HG03103 (cell line): ENCODE data around the gene IFNL4.
"Not testable (repeated sequence)": the region's sequence is repeated elsewhere in the genome, so short reads cannot be mapped to it uniquely, and the experiment has no call there.

ENCODE experiments used
- ATAC-seq: cut with Tn5 transposase; IDR thresholded peaks from one replicate; pipeline ENCODE4 v1.9.1; 2021; ENCODE audit warnings: low read depth; ENCODE audit not compliant: unreplicated experiment

IFNL4 gene

GRCh38 chr19:39230096-39230764 lies 18.4 kb downstream of the IFNL4 start:
- ATAC-seq, result no peak

DNA sequence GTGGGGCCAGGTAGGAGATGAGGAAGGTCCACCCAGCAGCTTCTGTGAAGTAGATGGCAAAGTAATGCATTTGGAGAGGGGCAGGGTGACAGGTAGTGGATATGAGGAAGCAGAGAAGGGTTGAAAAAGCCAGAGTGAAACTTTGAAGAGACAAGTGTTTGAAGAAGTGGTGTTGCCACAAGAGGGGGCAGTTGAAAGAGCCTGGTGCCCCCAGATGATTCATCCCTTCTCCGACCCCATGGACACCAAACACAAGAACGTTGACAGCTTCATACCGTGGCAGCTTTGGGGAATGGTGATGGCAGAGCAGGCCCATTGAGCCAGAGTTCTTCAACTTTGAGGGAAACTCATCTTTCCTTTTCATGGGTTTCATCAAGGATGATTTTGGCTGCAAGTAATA lies 23.7 kb downstream of the IFNL4 start:
- ATAC-seq, result no peak

DNA sequence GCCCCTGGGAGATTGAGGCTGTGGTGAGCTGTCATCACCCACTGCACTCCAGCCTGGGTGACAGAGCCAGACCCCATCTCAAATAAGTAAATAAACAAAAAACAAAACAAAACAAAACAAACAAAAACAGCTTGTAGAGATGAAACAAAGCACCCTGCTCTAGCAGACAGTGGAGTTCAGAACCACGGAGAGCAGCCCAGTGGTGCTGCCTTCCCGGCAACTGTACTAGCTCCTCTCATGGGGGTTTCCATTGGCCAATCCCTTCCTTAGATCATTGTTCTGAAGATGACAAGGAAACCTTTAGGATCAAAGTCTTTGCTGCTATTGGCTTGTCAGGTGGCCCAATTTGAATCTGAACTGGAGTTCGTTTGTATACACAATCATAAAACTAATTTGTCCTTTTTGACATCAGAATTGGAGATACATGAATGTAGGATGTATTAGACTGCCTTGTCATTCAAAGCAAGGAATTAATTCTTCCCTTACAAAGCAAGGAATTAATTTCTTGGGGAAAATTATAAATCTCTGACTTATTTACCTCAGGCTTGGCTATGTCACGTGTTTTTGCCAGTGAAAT lies 24.9 kb downstream of the IFNL4 start:
- ATAC-seq, result no peak

DNA sequence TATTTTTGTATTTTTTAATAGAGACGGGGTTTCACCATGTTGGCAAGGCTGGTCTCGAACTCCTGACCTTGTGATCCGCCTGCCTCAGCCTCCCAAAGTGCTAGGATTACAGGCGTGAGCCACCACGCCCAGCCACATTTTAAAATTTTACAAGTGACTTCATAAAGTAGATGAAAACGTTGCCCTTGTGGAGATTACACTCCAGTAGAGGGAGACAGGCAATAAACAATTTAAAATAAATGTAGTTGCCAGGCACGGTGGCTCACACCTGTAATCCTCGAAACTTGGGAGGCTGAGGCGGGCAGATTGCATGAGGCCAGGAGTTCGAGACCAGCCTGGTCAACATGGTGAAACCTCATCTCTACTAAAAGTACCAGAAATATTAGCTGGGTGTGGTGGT lies 29.5 kb downstream of the IFNL4 start:
- not testable (repeated sequence) for ATAC-seq

DNA sequence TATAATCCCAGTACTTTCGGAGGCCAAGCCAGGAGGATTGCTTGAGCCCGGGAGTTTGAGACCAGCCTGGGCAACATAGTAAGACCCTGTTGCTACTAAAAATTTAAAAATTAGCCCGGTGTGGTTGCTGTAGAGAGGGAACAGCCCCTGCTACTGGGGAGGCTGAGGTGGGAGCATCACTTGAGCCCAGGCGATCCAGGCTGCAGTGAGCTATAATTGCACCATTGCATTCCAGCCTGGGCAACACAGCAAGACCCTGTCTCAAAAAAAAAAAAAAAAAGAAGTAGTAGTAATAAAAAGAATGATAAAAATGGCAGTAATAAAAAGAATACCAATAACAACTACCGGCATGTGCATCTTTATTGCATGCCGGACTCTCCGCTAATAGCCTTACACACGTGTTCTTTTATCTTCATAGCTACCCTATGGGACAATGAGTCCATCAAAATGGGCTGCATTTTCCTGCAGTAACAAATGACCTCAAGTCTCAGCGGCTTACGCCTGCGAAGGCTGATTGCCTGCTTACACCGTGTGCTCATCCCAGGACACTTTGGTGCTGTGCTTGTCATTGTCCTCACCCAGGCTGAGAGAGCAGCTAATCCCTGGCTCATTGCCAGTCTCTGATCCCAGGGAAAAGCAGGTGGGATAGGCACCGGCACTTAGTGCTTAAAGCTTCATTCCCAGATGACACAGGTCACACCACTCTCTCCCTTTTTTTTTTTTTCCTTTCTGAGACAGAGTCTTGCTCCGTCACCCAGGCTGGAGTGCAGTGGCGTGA lies 30.2 kb downstream of the IFNL4 start:
- no peak for ATAC-seq

GRCh38 chr19:39217094-39217493 lies 31.6 kb downstream of the IFNL4 start:
- ATAC-seq, result no peak

DNA sequence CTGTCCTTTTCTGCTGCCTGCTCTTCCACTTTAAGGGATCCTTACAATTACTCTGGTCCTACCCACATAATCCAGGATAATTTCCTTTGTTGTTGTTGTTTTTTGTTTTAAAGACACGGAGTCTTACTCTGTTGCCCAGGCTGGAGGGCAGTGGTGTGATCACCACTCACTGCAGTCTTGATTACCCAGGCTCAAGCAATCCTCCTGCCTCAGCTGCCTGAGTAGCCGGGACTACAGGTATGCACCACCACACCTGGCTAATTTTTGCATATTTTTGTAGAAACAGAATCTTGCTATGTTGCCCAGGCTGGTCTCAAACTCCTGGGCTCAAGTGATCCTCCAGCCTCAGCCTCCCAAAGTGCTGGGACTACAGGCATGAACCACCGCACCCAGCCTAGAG lies 33.3 kb downstream of the IFNL4 start:
- ATAC-seq, result not testable (repeated sequence)

DNA sequence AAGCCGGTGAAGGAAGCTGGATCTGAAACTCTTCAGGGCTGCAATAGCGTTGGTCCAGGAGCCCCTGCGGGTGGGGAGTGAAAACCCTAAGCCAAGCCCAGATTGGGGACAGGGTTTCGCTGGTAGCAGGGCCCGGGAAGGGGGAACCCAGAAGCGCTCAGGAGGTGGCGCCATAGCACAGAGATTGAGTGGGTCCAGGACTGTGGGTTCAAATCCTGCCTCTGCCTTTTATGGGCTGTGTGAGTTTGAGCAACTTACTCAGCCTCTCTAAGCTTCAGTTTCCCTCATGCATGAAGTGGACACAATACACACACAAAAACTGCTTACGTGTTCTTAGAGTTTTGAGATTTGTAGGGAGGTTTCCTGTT lies 36.3 kb downstream of the IFNL4 start:
- no peak for ATAC-seq

DNA sequence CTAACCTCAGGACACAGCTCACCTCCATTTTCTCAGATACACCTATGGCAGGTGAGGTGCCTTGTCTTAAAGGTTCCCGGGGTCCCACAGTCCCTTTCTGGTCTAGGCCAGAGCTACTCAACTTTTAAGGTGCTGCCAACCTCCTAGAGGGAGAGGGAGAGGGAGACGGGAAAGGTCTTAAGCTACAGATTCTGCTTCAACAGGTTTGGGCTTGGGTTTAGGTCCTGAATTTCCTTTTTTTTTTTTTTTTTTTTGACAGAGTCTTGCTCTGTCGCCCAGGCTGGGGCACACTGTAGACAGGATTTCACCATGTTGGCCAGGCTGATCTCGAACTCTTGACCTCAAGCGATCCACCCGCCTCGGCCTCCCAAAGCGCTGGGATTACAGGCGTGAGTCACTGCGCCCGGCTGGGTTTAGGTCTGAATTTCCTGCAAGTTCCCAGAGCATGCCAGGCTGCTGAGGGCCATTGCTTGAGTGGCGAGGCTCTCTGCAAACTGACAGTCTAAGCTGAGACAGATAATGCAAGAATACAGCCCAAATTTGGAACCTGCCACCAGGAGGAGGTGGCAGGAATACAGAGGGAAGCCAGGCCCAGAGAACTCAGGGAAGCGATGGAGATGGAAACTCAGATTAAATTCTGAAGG lies 36.8 kb downstream of the IFNL4 start:
- ATAC-seq, result no peak

DNA sequence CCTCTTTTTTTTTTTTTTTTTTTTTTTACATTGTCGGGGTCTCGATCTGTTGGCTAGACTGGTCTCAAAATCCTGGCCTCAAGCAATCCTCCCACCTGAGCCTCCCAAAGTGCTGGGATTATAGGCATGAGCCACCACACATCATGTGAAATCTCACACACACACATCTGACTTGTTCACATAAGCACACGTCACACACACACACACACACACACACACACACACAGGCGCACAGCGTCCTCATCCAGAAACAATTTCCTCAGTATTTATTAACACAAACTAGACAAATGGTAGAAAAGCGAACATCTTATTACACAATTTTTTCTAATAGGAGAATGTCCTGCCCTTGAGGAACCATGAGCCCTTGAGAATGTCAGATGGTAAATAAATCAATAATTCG lies 39.5 kb downstream of the IFNL4 start:
- ATAC-seq, result no peak

DNA sequence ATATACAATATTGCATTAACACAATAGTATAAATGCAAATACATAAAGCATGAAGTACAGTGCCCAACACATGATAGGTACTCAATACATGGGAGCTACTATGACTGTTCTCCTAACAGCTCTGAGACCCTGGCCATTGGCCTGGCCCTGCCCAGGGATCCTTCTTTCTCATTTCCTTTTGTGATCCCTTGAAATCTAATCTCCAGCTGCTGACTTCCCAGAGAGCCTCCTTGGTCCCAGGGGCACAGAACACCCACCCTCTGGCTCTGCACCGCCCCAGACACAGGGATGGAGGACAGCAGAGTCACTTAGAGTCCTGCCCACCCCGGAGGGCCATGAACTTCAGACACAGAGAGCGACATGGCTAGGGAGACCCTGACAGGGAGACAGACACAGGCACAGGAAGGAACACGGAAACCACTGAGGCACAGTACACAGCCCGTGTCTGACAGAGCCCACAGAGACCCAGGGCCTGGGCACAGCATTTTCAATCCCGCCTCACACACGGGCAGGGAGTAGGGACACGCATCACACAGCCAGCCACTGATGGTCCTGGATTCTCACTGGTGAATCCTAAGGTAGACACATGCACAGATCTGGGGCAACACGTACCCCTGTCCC lies 40.4 kb downstream of the IFNL4 start:
- ATAC-seq, result no peak

GRCh38 chr19:39207293-39207836 lies 41.3 kb downstream of the IFNL4 start:
- ATAC-seq, result no peak

GRCh38 chr19:39206122-39206521 lies 42.5 kb downstream of the IFNL4 start:
- no peak for ATAC-seq

- ATAC-seq, result no peak
Observed at GRCh38 chr19:39205449-39205764, 43.2 kb downstream of the IFNL4 start.

DNA sequence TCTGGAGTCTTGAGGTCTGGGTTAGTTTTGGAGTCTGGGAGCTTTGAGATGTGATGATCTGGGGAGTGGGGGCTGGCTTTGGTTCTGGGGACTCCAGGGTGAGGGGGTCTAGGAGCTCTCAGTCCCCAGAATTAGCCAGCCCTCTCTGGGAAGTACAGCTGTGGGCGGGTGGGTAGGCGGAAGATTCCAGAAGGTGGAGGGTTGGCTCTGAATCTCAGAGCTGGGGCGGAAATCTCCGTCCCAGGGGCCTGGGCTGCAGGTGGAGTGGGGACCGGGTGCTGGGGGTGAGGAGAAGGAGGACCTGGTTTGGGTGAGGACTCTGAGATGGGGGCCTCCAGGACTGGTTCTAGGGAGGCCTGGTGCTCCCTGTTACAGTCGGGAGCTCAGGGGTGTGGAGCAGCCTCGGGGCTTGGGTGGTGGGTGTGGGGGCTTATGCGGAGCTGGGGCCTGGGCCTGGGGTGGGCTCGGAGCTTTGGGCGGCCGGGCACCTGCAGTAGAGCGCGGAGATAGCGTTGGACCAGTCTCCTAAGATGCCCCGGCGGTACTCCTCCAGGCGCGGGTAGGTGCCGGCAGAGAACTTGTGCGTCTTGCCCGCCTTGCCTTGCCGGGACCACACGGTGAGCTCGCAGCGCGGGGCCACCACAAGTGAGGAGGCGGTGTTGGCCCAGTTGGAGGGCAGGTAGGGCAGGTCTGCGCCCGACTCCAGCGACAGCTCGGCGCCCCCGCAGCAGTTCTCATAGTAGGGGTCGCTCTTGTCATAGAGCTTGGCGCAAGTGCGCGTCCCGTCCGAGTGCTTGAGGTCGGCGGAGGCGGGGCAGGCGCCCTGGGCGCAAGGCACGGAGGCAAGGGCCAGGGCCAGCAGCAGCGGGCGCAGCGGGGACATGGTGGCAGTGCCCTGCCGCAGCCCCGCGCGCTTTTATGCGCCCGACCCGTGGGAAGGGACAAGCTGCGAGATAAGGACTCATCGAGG lies 45.0 kb downstream of the IFNL4 start, which contains the start of gene SYCN:
Gene SYCN (minus strand): TSS at position 892 of the 970 bp plus-strand sequence. CDS start 9 bp downstream, at position 883.
- ATAC-seq, result no peak

DNA sequence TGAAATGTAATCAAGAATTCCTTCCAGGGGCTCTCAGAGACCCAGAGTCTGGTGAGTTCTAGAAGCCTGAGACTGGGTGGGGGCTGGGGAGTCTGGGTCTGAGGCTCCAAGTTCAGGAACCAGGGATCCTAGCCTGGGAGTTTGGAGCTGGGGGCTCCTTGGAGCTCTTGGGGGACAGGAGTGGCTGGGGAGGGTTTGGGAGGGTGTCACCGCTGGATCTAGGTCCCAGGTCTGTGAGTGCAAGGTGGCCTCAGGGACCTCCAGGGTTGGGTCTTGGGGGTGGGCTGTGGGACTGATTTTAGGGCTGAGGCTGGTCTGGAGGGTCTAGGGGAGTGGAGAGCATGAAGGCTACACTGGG lies 45.7 kb downstream of the IFNL4 start:
- ATAC-seq, result no peak

DNA sequence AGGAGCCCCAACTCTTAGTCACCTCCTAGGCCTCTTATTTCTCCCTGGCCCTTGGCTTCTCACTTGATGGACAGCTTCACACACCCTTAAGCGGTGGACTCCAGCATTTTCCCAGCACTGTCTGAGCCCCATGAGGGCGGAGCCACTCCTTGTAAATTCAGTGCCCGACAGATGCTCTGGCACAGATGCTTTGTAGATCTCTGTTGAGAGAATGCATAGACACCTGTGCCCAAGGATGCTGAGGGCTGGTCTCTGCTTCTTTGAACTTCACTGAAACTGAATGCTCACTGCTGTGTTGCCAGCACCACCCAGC lies 47.9 kb downstream of the IFNL4 start:
- ATAC-seq, result no peak

- no peak for ATAC-seq
Observed at GRCh38 chr19:39200066-39200802, 48.4 kb downstream of the IFNL4 start.

GRCh38 chr19:39199025-39199424 lies 49.6 kb downstream of the IFNL4 start:
- ATAC-seq, result no peak
